Choroid plexus epithelial cell (primary cell): Measurements from ENCODE around the gene SUGP2.

Experiments
- DNase-seq: peaks from one replicate; pipeline ENCODE4 v3.0.0-alpha.2; 2010; ENCODE audit warnings: low read depth
- H3K4me3 ChIP-seq: 2 replicates; pipeline ENCODE4 v1.5.1; 2011; ENCODE audit warnings: low read depth, mild to moderate bottlenecking, control low read depth, low read length, moderate library complexity
- CTCF ChIP-seq: conservative IDR thresholded peaks from 2 replicates; pipeline ENCODE4 v1.5.1; 2011; ENCODE audit warnings: low read depth, mild to moderate bottlenecking, control low read depth, inconsistent platforms, low read length, moderate library complexity

The SUGP2 gene

GRCh38 chr19:19057720-19058119 is 24.4 kb upstream of the SUGP2 start:
- TF ChIP-seq CTCF = no peak
- H3K4me3 ChIP-seq = no peak overlapping the region
- DNase-seq = no peak

- no peak for TF ChIP-seq CTCF
- no peak overlapping the region for H3K4me3 ChIP-seq
- no peak for DNase-seq
Observed at GRCh38 chr19:19057317-19057716, 24.0 kb upstream of the SUGP2 start.

GRCh38 chr19:19056636-19057275 is 23.4 kb upstream of the SUGP2 start:
- no peak for DNase-seq
- TF ChIP-seq CTCF = no peak
- H3K4me3 ChIP-seq = no peak overlapping the region

GRCh38 chr19:19055701-19056100 is 22.4 kb upstream of the SUGP2 start:
- no peak overlapping the region for H3K4me3 ChIP-seq
- TF ChIP-seq CTCF = no peak
- DNase-seq = no peak

- no peak overlapping the region for H3K4me3 ChIP-seq
- no peak for DNase-seq
- no peak for TF ChIP-seq CTCF
Observed at GRCh38 chr19:19054939-19055440, 21.7 kb upstream of the SUGP2 start.

GRCh38 chr19:19054315-19054938 is 21.1 kb upstream of the SUGP2 start:
- H3K4me3 ChIP-seq = no peak overlapping the region
- no peak for DNase-seq
- no peak for TF ChIP-seq CTCF
